GM18951 (cell line): ENCODE measurements around the gene MYO1D.
"Not testable (repeated sequence)": the region's sequence is repeated elsewhere in the genome, so short reads cannot be mapped to it uniquely, and the experiment has no call there.

ENCODE experiments used
- POLR2A ChIP-seq: IDR thresholded peaks from 4 replicates; pipeline ENCODE4 v1.6.1; 2011; ENCODE audit warnings: mild to moderate bottlenecking; ENCODE audit not compliant: insufficient read length, insufficient read depth; ENCODE audit errors: extremely low read depth
- in situ Hi-C: fragments of 300-500 bp; cut with MboI; formaldehyde crosslinking; loops from one replicate; pipeline ENCODE4 v1.12.0; 2022; ENCODE audit warnings: low sequenced_read_pairs, mixed read lengths, inconsistent platforms; ENCODE audit not compliant: unreplicated experiment

The MYO1D gene

GRCh38 chr17:32876417-32877163, at the start of gene MYO1D:
Gene MYO1D, minus strand, starts transcription at chr17:32877124. Its CDS starts 252 bp downstream, at chr17:32876872.
- in situ Hi-C loops = loop anchor here (10.0 kb wide), 1 partner anchor 92 kb away; no protein-coding TSS in a partner anchor
- TF ChIP-seq POLR2A = peak; percentile 58

DNA sequence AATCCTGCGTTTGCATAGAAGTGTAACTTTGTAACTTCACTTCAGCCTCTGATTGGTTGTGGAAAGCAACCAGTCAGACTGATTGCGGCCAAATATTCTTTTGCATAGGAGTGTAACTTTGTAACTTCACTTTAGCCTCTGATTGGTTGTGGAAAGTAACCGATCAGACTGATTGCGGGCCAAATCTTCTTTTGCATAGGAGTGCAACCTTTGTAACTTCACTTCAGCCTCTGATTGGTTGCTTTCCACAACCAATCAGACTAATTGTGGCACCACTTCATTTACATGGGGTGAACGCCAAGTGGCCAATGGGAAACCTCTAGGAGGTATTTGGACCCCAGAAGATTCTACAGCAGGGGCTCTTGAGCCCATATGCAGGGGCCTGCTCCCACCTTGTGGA, 49.3 kb upstream of the MYO1D start:
- in situ Hi-C loops = no loop called here

DNA sequence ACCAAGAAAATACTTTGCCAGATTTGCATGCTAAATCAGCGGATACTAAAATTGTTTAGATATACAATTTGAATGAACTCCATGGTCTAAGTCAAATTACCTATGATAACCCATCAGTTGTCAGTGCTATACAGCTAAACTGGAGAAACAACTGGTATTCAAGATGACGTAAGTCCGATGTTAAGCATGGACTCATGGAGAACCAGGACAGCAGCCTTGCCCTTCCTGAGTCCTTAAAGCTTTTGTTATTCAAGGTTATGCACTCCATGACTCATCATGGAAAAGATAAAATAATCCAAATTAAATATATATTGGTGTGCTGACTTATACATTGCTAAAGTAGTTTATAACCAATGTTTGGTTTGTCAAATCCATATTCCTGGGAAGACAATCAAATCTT, 47.0 kb upstream of the MYO1D start:
- in situ Hi-C loops = not testable (repeated sequence)

More for the DNA sequence above, 49.3 kb upstream of the MYO1D start:
- TF ChIP-seq POLR2A = no peak

DNA sequence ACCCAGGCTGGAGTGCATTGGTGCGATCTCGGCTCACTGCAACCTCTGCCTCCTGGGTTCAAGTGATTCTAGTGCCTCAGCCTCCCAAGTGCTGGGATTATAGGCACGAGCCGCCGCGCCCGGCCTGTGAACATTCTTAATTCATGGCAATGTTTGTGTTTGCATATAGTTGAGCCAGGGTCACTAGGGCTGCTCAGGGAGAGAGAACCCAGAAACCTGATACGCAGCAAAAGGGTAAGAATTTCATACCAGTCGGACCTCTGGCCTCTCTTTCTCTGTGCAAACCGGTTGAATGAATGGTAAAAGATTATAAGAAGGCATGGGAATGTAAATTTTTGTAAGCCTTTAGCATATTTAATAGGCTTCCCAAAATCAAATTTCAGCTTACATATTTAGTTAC, 44.1 kb upstream of the MYO1D start:
- no peak for TF ChIP-seq POLR2A
- in situ Hi-C loops = no loop called here

- in situ Hi-C loops = no loop called here
- TF ChIP-seq POLR2A = no peak
Measured at GRCh38 chr17:32920293-32920692, 43.4 kb upstream of the MYO1D start.

DNA sequence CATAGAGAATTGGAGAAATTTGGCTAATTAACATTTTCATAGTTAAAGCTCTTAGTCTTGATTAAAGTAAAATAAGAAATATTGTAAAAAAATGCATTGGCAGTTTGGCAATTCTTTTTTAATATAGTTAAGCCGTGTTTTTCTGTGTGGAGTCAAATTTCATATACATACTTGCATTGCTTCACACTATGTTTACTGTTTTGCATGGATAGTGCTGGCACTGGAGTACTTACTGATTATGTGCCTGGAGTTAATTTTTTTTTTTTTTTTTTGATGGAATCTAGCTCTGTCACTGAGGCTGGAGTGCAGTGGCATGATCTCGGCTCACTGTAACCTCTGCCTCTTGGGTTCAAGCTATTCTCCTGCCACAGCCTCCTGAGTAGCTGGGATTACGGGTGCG, 43.0 kb upstream of the MYO1D start:
- in situ Hi-C loops = not testable (repeated sequence)

DNA sequence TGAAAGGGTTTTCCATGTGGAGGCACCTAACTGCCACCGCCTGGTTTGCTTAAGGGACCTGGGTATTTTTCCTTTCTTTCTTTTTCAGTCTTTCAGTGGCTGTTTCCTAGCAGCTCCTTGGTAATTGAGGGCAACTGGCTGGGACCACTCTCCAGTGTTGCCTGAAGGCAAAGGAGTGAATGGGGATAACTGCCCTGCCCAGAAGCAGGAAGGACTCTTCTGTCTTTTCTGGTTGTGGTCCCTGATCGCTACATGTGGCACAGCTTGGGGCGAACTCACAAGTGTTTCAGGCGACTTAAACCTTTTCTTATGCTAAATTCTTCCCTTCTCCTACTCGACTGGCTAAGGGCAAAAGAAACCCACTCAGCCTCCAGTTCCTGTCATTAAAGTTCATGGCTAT, 40.9 kb upstream of the MYO1D start:
- no peak for TF ChIP-seq POLR2A
- in situ Hi-C loops = no loop called here

- in situ Hi-C loops = no loop called here
- no peak for TF ChIP-seq POLR2A
Measured at GRCh38 chr17:32917081-32917480, 40.2 kb upstream of the MYO1D start.

- TF ChIP-seq POLR2A = no peak
- in situ Hi-C loops = no loop called here
Measured at GRCh38 chr17:32916134-32916533, 39.2 kb upstream of the MYO1D start.

GRCh38 chr17:32915245-32915644, 38.3 kb upstream of the MYO1D start:
- TF ChIP-seq POLR2A = no peak
- in situ Hi-C loops = no loop called here

- in situ Hi-C loops = no loop called here
- TF ChIP-seq POLR2A = no peak
Measured at GRCh38 chr17:32914181-32914580, 37.3 kb upstream of the MYO1D start.

DNA sequence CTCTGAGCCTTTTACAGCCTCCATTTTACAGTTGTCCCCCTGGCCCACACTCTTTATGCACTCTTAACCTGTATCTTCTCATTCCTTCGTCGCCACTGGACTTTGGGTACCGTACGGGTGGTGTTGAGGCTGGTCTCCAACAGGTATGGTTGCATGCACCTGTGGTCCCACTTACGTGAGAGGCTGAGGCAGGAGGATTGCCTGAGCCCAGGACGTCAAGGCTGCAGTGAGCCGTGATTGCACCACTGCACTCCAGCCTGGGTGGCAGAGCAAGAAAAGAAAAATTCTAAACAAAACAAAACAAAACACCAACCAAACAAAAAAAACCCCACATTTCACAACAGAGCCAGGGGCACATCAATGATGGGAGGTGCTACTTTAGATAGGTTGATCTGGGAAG, 36.7 kb upstream of the MYO1D start:
- no peak for TF ChIP-seq POLR2A
- in situ Hi-C loops = no loop called here

DNA sequence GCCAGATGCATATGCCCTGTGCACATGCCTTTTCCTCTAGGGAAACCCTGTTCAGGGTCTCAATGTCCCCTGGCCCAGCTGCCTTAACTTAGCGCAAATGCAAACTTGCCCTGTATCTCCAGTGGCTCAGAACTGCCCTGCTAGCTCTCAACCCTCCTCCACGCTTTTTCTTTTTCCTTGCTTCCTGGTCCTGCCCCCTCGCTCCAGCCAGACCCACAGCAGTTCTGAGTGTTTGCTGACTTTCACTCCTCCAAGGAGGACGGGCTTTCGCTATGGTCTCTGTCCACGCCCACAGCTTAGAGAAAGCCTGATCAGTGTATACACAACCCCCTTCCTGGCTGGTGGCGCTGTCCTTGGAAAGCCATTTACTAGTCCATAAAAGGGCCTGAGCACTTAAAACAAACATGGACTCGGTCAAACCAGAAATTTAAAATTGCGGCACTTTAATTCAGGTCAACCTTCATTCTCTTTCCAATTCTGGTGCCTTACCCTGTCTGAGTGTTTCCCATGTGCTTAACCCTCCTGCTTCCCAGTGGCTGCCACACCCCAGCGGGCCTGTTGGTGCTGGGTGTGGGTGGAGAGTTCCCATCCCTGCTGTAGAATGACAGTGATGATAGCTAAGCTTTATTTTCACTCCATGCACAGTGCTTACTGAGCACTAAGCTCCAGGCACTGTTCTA, 35.4 kb upstream of the MYO1D start:
- in situ Hi-C loops = no loop called here
- TF ChIP-seq POLR2A = no peak

GRCh38 chr17:32910769-32911168, 33.8 kb upstream of the MYO1D start:
- TF ChIP-seq POLR2A = no peak
- in situ Hi-C loops = no loop called here
